ENCODE data around the gene PGD.
A peak's percentile ranks its signal among the peaks of the same experiment; 100 is the strongest.
"Not testable (repeated sequence)": the region's sequence is repeated elsewhere in the genome, so short reads cannot be mapped to it uniquely, and the experiment has no call there.

Gene PGD

DNA sequence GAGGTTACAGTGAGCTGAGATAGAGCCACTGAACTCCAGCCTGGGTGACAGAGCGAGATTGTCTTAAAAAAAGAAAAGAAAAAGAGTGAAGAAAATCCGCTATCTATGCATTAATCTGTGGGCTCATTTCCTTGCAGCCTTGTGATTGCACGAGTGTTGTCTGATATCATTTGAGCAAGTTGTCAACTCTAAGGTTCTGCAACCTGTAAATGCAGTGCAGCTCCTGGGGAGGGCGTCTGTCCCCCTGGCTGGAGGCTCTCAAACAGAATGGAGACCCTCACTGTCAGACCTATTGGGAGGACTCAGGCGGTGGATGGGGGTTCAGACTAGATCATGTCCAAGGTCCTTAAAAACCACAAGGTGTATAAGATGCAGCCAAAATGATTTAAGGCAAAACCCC, 57.2 kb downstream of the PGD start:
- no peak overlapping the region for H3K4me3 ChIP-seq (ENCODE audit: low read depth, low read length)
- DNase-seq: no peak
- TF ChIP-seq, protein P1, sequence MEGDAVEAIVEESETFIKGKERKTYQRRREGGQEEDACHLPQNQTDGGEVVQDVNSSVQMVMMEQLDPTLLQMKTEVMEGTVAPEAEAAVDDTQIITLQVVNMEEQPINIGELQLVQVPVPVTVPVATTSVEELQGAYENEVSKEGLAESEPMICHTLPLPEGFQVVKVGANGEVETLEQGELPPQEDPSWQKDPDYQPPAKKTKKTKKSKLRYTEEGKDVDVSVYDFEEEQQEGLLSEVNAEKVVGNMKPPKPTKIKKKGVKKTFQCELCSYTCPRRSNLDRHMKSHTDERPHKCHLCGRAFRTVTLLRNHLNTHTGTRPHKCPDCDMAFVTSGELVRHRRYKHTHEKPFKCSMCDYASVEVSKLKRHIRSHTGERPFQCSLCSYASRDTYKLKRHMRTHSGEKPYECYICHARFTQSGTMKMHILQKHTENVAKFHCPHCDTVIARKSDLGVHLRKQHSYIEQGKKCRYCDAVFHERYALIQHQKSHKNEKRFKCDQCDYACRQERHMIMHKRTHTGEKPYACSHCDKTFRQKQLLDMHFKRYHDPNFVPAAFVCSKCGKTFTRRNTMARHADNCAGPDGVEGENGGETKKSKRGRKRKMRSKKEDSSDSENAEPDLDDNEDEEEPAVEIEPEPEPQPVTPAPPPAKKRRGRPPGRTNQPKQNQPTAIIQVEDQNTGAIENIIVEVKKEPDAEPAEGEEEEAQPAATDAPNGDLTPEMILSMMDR (IDR thresholded peaks at IDR 0.05; ENCODE audit: low read depth, low read length): peak; percentile 22; the same call in 1 of the 2 replicates

GRCh38 chr1:10456661-10457060, 57.8 kb downstream of the PGD start:
- H3K4me3 ChIP-seq (ENCODE audit: low read depth, low read length): no peak overlapping the region
- no peaks in the 10 kb centered on the region for H3K9me3 ChIP-seq (ENCODE audit: severe bottlenecking)
- TF ChIP-seq, protein P1 (IDR thresholded peaks at IDR 0.05; ENCODE audit: low read depth, low read length): no peak
- H3K27ac ChIP-seq: no peak overlapping the region
- H3K27me3 ChIP-seq (ENCODE audit: insufficient read depth, low read depth, severe bottlenecking): no peaks in the 10 kb centered on the region
- H3K36me3 ChIP-seq: peaks cover 10% of the 10 kb centered on the region
- no peak for DNase-seq

More for the DNA sequence above, 57.2 kb downstream of the PGD start:
- H3K27me3 ChIP-seq (ENCODE audit: insufficient read depth, low read depth, severe bottlenecking): no peaks in the 10 kb centered on the region
- peaks cover 5% of the 10 kb centered on the region for H3K36me3 ChIP-seq
- no peaks in the 10 kb centered on the region for H3K9me3 ChIP-seq (ENCODE audit: severe bottlenecking)
- H3K27ac ChIP-seq: no peak overlapping the region

DNA sequence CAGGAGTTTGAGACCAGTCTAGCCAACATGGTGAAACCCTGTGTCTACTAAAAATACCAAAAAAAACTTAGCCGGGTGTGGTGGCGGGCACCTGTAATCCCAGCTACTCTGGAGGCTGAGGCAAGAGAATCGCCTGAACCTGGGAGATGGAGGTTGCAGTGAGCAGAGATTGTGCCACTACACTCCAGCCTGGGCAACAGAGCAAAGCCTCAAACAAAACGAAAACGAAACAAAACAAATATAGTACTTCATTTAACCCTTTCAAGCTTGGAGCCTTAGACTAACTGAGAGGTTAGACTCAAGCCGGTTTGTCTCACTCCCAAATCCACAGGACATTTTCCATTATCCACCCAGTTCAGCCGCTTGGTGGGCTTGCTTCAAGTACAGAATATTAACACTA, 58.6 kb downstream of the PGD start:
- not testable (repeated sequence) for DNase-seq; H3K27me3 ChIP-seq (ENCODE audit: insufficient read depth, low read depth, severe bottlenecking); H3K9me3 ChIP-seq (ENCODE audit: severe bottlenecking); H3K27ac ChIP-seq; H3K4me3 ChIP-seq (ENCODE audit: low read depth, low read length)
- H3K36me3 ChIP-seq: peaks cover 16% of the 10 kb centered on the region

- Histone ChIP-seq H3K27me3 (ENCODE audit: insufficient read depth, low read depth, severe bottlenecking) (no peaks in the 10 kb centered on the region), H3K27ac (no peak overlapping the region), H3K4me3 (ENCODE audit: low read depth, low read length) (no peak overlapping the region), H3K9me3 (ENCODE audit: severe bottlenecking) (no peaks in the 10 kb centered on the region), H3K36me3 (peaks cover 20% of the 10 kb centered on the region)
- no peak for DNase-seq
- TF ChIP-seq, protein P1 (IDR thresholded peaks at IDR 0.05; ENCODE audit: low read depth, low read length): no peak
These were observed 59.0 kb downstream of the PGD start for GRCh38 chr1:10457875-10458274.

GRCh38 chr1:10459184-10459583, 60.3 kb downstream of the PGD start:
- DNase-seq: no peak
- Histone ChIP-seq H3K9me3 (ENCODE audit: severe bottlenecking) (no peaks in the 10 kb centered on the region), H3K4me3 (ENCODE audit: low read depth, low read length) (no peak overlapping the region), H3K27me3 (ENCODE audit: insufficient read depth, low read depth, severe bottlenecking) (no peaks in the 10 kb centered on the region), H3K36me3 (peaks cover 29% of the 10 kb centered on the region), H3K27ac (no peak overlapping the region)
- TF ChIP-seq, protein P1 (IDR thresholded peaks at IDR 0.05; ENCODE audit: low read depth, low read length): no peak

DNA sequence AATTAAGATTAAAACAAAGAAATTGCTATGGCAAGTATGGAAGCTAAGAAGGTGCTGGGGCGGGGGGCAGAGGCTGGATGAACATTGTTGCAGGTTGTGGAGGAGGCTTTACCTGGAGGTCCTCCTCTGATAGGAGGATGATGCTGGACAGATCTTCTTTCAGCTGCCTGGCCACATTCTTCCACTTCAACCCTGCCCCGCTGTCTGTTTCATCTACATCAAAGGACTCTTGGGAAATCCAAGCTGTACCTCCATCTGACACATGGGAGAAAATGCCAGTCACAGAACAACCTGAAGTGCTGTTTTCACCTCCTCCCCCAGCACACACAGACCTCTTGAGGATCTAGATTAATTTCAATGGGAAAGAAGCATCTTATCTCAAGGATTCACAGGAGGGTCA, 68.2 kb downstream of the PGD start:
- no peaks in the 10 kb centered on the region for H3K9me3 ChIP-seq (ENCODE audit: severe bottlenecking)
- no peak for DNase-seq
- peaks cover 50% of the 10 kb centered on the region for H3K36me3 ChIP-seq
- H3K4me3 ChIP-seq (ENCODE audit: low read depth, low read length): no peak overlapping the region
- TF ChIP-seq, protein P1 (IDR thresholded peaks at IDR 0.05; ENCODE audit: low read depth, low read length): no peak
- no peak overlapping the region for H3K27ac ChIP-seq
- H3K27me3 ChIP-seq (ENCODE audit: insufficient read depth, low read depth, severe bottlenecking): no peaks in the 10 kb centered on the region

Measured in WERI-Rb-1 (cell line).